SKM-1 treated with dmso at 0.1 percent for 144 hours (cell line): Measurements from ENCODE around the gene NUP214.
"Not testable (repeated sequence)": the region's sequence is repeated elsewhere in the genome, so short reads cannot be mapped to it uniquely, and the experiment has no call there.

Experiments used
- DNase-seq: peaks from one replicate; lab custom pipeline; 2025; ENCODE audit not compliant: unreplicated experiment; lab: John Stamatoyannopoulos, UW

The NUP214 gene

GRCh38 chr9:131191032-131191431 is 65.6 kb downstream of the NUP214 start:
- DNase-seq = not testable (repeated sequence)

GRCh38 chr9:131191857-131192256 is 66.5 kb downstream of the NUP214 start:
- DNase-seq = no peak

GRCh38 chr9:131193051-131193450 is 67.7 kb downstream of the NUP214 start:
- no peak for DNase-seq

DNA sequence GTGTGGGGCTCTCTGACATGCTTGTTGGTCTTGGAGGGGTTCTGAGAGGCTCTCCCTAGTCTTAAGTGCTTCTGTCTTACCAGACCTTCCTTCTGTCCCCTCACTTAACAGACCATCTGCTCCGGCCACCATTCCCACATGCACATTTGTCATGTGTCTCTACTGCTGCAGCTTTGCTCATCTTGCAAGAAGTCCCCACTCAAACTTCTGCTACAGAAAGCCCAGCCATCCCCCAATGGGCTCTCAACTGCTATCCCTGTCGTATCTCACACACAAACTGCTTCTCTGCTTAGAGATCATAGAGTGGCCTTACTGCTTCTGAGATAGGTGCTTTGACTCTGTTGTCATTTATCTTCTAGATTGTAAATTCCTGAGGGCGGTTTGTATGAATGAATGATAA is 69.4 kb downstream of the NUP214 start:
- no peak for DNase-seq

DNA sequence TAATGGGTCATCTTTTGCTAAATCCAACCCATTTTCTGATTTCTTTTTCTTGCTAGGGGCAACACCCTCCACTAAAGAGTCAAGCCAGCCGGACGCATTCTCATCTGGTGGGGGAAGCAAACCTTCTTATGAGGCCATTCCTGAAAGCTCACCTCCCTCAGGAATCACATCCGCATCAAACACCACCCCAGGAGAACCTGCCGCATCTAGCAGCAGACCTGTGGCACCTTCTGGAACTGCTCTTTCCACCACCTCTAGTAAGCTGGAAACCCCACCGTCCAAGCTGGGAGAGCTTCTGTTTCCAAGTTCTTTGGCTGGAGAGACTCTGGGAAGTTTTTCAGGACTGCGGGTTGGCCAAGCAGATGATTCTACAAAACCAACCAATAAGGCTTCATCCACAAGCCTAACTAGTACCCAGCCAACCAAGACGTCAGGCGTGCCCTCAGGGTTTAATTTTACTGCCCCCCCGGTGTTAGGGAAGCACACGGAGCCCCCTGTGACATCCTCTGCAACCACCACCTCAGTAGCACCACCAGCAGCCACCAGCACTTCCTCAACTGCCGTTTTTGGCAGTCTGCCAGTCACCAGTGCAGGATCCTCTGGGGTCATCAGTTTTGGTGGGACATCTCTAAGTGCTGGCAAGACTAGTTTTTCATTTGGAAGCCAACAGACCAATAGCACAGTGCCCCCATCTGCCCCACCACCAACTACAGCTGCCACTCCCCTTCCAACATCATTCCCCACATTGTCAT is 72.0 kb downstream of the NUP214 start:
- no peak for DNase-seq

DNA sequence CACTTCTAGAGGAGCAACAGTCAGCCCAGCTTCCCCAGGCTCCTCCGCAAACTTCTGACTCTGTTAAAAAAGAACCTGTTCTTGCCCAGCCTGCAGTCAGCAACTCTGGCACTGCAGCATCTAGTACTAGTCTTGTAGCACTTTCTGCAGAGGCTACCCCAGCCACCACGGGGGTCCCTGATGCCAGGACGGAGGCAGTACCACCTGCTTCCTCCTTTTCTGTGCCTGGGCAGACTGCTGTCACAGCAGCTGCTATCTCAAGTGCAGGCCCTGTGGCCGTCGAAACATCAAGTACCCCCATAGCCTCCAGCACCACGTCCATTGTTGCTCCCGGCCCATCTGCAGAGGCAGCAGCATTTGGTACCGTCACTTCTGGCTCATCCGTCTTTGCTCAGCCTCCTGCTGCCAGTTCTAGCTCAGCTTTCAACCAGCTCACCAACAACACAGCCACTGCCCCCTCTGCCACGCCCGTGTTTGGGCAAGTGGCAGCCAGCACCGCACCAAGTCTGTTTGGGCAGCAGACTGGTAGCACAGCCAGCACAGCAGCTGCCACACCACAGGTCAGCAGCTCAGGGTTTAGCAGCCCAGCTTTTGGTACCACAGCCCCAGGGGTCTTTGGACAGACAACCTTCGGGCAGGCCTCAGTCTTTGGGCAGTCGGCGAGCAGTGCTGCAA is 72.8 kb downstream of the NUP214 start:
- DNase-seq = no peak

- no peak for DNase-seq
These were observed 76.5 kb downstream of the NUP214 start for GRCh38 chr9:131201856-131202255.

GRCh38 chr9:131203431-131204218 is 78.2 kb downstream of the NUP214 start:
- DNase-seq = no peak

- no peak for DNase-seq
These were observed 78.9 kb downstream of the NUP214 start for GRCh38 chr9:131204285-131204684.

DNA sequence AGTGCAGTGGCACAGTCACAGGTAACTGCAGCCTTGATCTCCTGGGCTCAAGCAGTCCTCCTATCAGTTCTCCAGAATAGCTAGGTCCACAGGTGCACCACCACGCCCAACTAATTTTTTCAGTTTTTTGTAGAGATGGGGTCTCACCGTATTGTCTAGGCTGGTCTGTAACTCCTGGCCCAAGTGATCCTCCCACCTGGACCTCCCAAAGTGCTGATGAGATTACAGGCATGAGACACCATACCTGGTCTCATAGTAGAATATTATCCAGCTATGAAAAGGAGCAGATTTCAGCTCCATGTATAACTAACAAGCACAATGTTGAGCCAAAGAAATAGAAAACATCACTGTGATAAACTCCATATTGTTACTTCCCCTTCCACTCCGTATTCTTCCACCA is 81.1 kb downstream of the NUP214 start:
- no peak for DNase-seq

DNA sequence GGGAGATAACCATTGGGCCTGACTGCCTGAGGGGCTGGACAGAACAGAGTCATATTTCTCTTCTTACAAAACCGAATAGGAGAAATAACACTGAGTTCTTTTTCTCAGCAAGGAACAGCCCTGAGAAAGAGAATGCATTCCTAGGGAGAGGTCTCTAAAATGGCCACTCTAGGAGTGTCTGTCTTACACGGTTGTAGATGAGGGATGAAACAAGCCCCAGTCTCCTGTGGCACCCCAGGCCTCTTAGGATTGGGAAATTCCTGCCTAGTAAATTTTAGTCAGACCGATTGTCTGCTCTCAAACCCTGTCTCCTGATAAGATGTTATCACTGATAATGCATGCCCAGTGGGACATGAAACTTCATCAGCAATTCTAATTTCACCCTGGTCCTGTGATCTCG is 86.5 kb downstream of the NUP214 start:
- not testable (repeated sequence) for DNase-seq

GRCh38 chr9:131214286-131214856 is 89.0 kb downstream of the NUP214 start:
- no peak for DNase-seq

GRCh38 chr9:131214876-131215275 is 89.5 kb downstream of the NUP214 start:
- no peak for DNase-seq

GRCh38 chr9:131216806-131217205 is 91.4 kb downstream of the NUP214 start:
- no peak for DNase-seq

DNA sequence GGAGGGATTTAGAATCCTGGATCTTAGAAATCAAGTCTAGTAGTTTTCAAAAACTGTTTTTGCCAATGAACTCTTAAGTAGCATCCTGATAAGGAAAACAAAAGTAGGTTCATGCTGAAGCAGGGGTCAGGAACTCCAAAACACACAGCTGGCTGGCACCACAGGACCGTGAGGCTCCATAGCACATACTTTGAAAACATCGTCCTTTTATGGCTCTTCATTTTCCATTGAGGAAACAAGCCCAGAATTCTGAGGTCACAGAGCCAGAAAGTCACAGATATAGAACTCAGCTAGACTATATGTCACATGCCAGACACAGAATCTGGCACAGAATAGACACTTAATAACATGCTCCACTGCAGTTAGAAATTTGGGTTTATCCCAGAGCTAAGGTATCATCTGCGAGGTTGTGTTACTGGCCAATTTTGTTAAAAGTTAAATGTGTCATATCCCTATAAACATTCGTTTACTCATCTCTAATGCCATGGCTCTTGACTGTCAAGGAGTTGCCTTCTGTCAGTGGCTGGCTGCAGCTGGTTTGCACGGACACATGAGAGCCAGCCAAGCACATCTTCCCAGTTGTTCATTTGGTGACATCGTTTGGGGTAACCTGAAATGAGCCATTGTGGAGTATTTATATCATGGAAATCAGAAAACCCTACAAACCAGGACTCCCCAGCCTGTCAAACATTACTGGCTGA is 92.1 kb downstream of the NUP214 start:
- DNase-seq = no peak

- no peak for DNase-seq
These were observed 93.0 kb downstream of the NUP214 start for GRCh38 chr9:131218370-131218769.

DNA sequence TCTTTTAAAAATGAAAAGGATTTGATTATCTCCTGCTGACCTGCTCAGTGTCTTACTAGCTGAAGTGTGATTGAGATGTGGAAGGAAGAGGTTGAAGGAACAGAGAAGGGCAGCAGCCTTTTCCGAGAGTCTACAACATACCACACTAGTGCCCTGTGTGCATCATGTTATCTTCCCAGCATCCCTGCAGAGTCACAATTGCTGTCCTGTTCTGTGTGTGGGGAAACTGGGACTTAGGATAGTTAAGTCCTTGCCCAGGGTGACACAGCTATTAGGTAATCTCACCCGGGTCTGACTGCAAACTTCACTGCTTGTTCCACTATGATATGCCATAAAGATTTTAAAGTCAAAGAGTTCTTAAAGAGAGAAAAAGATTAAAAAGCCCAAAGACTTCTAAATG is 95.1 kb downstream of the NUP214 start:
- no peak for DNase-seq

DNA sequence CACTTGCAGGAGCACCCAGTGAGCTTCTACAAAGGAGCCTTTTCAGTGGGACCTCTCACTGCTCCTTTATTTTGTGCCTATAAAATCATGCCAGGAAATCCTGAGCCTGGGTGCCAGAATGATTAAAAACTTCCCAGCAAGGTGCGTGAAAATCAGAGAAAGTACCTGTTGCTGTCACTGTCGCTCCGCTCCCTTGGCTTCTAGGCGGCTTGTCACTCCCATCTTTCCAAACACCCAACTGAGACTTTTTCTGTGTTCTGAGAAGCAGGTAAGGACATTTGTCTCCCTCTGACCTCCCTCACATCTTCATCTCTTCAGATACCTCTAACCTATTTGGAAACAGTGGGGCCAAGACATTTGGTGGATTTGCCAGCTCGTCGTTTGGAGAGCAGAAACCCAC is 97.1 kb downstream of the NUP214 start:
- no peak for DNase-seq

DNA sequence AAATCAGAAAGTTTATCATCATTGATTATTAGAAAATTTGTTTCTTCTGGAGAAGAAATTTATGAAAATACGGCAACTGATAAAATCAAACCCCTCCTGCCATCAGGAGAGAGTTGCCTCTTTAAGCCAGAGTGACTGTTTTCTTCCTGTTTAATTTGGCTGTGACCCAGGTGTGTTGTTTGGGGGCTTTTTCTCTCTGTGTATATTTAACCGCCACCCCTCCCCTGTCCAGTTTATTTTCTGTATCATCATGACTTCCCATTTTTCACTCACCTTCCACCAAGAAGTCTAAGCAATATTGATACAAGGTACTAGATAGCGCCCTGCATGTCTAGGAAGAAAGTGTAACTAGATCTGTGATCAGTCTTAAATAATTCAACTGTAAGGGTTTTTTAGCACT is 100.8 kb downstream of the NUP214 start:
- no peak for DNase-seq

DNA sequence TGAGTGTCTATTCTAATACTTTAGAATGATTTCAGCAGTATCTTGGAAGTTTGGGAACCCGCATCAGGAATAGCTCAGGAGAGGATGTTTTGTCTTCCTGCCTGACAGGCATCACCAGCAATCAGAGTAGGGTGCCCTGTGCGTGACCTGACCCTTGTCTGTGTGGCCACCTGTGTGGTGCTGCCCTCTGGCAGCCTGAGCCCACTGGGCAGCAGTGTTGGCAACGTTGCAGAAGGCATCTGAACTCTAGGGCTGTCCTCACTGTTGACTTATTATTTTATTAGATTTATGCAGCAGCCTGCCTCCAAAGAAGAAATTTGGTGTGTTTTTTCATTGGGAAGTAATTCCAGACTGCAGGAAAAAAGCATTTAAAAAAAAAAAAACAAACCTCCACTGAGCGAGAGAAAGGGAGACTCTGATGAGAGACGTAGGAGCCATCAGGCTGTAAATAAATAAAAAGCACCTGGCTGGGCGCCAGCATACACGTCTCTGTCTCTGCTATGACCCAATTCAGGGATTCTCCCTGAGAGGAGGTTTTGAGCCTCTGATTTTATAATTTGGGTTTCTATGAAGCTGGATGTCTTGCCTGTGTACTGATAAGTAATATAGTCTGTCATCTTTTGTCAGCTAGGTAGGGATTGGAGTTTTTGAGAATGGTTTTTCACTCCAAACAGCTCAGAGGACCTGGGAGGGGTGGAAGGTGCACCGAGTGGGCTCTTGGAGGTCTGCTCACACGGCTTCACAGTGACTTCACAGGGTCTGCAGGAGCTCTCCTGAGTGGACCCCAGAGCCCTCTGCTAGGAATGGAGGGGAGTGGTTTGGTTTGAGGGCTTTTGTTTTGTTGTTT is 101.9 kb downstream of the NUP214 start:
- no peak for DNase-seq
